UCSD-AML1 (cell line): ENCODE data around the gene OLFML2A.
"Not testable (repeated sequence)": the region's sequence is repeated elsewhere in the genome, so short reads cannot be mapped to it uniquely, and the experiment has no call there.

Experiments used
- DNase-seq: peaks from one replicate; lab custom pipeline; 2025; ENCODE audit not compliant: unreplicated experiment; lab: John Stamatoyannopoulos, UW

OLFML2A gene

GRCh38 chr9:124776954-124777648 lies at the start of gene OLFML2A:
TSS of gene OLFML2A (plus strand) at chr9:124777133. CDS start at chr9:124777271, 138 bp downstream.
- DNase-seq: peak; percentile 77

GRCh38 chr9:124730772-124731171 lies 46.2 kb upstream of the OLFML2A start:
- DNase-seq: no peak

GRCh38 chr9:124733964-124734740 lies 42.8 kb upstream of the OLFML2A start:
- no peak for DNase-seq

- DNase-seq: not testable (repeated sequence)
Observed at GRCh38 chr9:124734741-124735083, 42.2 kb upstream of the OLFML2A start.

GRCh38 chr9:124735121-124735520 lies 41.8 kb upstream of the OLFML2A start:
- DNase-seq: no peak

GRCh38 chr9:124738075-124738474 lies 38.9 kb upstream of the OLFML2A start:
- DNase-seq: not testable (repeated sequence)

- DNase-seq: no peak
Observed at GRCh38 chr9:124739360-124739759, 37.6 kb upstream of the OLFML2A start.

- no peak for DNase-seq
Observed at GRCh38 chr9:124741149-124741548, 35.8 kb upstream of the OLFML2A start.

- DNase-seq: no peak
Observed at GRCh38 chr9:124741662-124742061, 35.3 kb upstream of the OLFML2A start.

GRCh38 chr9:124742940-124743339 lies 34.0 kb upstream of the OLFML2A start:
- no peak for DNase-seq

GRCh38 chr9:124743686-124744348 lies 33.1 kb upstream of the OLFML2A start:
- DNase-seq: no peak

GRCh38 chr9:124747065-124747464 lies 29.9 kb upstream of the OLFML2A start:
- no peak for DNase-seq

GRCh38 chr9:124749284-124749683 lies 27.6 kb upstream of the OLFML2A start:
- DNase-seq: no peak

GRCh38 chr9:124749781-124750180 lies 27.2 kb upstream of the OLFML2A start:
- DNase-seq: no peak

- DNase-seq: no peak
Observed at GRCh38 chr9:124752967-124753366, 24.0 kb upstream of the OLFML2A start.

- DNase-seq: no peak
Observed at GRCh38 chr9:124754289-124754688, 22.6 kb upstream of the OLFML2A start.

GRCh38 chr9:124755061-124755460 lies 21.9 kb upstream of the OLFML2A start:
- no peak for DNase-seq

GRCh38 chr9:124756011-124756410 lies 20.9 kb upstream of the OLFML2A start:
- DNase-seq: no peak

GRCh38 chr9:124757616-124758015 lies 19.3 kb upstream of the OLFML2A start:
- no peak for DNase-seq

GRCh38 chr9:124758061-124758460 lies 18.9 kb upstream of the OLFML2A start:
- peak; percentile 62 for DNase-seq

GRCh38 chr9:124758691-124759090 lies 18.2 kb upstream of the OLFML2A start:
- no peak for DNase-seq

- DNase-seq: no peak
Observed at GRCh38 chr9:124759327-124759726, 17.6 kb upstream of the OLFML2A start.
